Endothelial cell (in vitro differentiated cells): ENCODE results near the gene KRT34. TPM values are rescaled to one million over a fixed set of nuclear protein-coding genes. Genes with fewer than 3 reads are reported as not detected.

Experiments used
- DNase-seq: peaks from one replicate; pipeline ENCODE4 v3.0.0; 2021; ENCODE audit warnings: low spot score
- H3K27ac Mint-ChIP-seq: one replicate; pipeline ENCODE4 v1.8.0; 2021; ENCODE audit warnings: mixed read lengths, inconsistent platforms; ENCODE audit not compliant: unreplicated experiment
- H3K27me3 Mint-ChIP-seq: one replicate; pipeline ENCODE4 v1.8.0; 2021; ENCODE audit warnings: mild to moderate bottlenecking, moderate library complexity, mixed read lengths, inconsistent platforms; ENCODE audit not compliant: unreplicated experiment
- H3K36me3 Mint-ChIP-seq: one replicate; pipeline ENCODE4 v1.8.0; 2021; ENCODE audit warnings: mild to moderate bottlenecking, low read depth, mixed read lengths, inconsistent platforms; ENCODE audit not compliant: unreplicated experiment
- H3K4me1 Mint-ChIP-seq: one replicate; pipeline ENCODE4 v1.8.0; 2021; ENCODE audit warnings: mild to moderate bottlenecking, mixed read lengths, inconsistent platforms; ENCODE audit not compliant: unreplicated experiment
- H3K4me3 Mint-ChIP-seq: one replicate; pipeline ENCODE4 v1.8.0; 2021; ENCODE audit warnings: mild to moderate bottlenecking, mixed read lengths, inconsistent platforms; ENCODE audit not compliant: unreplicated experiment
- H3K9me3 Mint-ChIP-seq: one replicate; pipeline ENCODE4 v1.8.0; 2021; ENCODE audit warnings: mixed read lengths, inconsistent platforms; ENCODE audit not compliant: unreplicated experiment
- total RNA-seq: library from RNA; stranded (reverse); fragmentation: NEBNext Ultra II Directional; extraction: Animal tissue kit (Norgen Biotek cat#: 25700); gene quantifications from one replicate; pipeline ENCODE4 v1.2.1, GENCODE V29; 2021; ENCODE audit not compliant: unreplicated experiment
- TF ChIP-seq, protein P1 (sequence below): fragments of 200-600 bp; sonication (generic); IDR thresholded peaks from one replicate; pipeline ENCODE4 v1.5.0; 2021; ENCODE audit warnings: antibody characterized with exemption; ENCODE audit not compliant: unreplicated experiment

KRT34 gene
- total RNA-seq, 1 donor from 2014 or later = not detected

GRCh38 chr17:41421617-41422016, 39.5 kb upstream of the KRT34 start:
- Mint-ChIP-seq H3K4me1 (no peaks in the 10 kb centered on the region), H3K4me3 (no peak overlapping the region), H3K36me3 (no peaks in the 10 kb centered on the region), H3K27ac (no peak overlapping the region), H3K27me3 (peaks cover 1% of the 10 kb centered on the region), H3K9me3 (no peaks in the 10 kb centered on the region)
- no peak for DNase-seq
- TF ChIP-seq, protein P1, sequence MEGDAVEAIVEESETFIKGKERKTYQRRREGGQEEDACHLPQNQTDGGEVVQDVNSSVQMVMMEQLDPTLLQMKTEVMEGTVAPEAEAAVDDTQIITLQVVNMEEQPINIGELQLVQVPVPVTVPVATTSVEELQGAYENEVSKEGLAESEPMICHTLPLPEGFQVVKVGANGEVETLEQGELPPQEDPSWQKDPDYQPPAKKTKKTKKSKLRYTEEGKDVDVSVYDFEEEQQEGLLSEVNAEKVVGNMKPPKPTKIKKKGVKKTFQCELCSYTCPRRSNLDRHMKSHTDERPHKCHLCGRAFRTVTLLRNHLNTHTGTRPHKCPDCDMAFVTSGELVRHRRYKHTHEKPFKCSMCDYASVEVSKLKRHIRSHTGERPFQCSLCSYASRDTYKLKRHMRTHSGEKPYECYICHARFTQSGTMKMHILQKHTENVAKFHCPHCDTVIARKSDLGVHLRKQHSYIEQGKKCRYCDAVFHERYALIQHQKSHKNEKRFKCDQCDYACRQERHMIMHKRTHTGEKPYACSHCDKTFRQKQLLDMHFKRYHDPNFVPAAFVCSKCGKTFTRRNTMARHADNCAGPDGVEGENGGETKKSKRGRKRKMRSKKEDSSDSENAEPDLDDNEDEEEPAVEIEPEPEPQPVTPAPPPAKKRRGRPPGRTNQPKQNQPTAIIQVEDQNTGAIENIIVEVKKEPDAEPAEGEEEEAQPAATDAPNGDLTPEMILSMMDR = no peak

DNA sequence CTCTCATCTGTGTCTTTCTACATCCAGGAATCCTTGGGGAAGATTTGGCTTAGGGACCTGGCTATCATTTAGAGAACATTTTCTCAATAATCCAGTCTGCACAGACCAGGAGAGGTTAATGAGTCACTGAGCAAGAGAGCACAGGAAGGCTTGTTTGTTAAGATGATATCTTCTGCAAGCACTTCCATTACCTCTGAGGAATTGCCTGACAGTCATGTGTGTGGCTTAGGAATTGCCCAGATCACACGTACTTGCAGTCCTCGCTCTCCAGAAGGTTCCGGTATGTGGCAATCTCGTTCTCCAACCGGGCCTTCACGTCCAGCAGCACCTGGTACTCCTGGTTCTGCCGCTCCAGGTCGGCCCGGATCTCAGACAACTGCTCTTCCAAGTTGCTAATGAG, 39.0 kb upstream of the KRT34 start:
- H3K27me3 Mint-ChIP-seq = peaks cover 1% of the 10 kb centered on the region
- no peak overlapping the region for H3K4me3 Mint-ChIP-seq
- H3K4me1 Mint-ChIP-seq = no peaks in the 10 kb centered on the region
- H3K9me3 Mint-ChIP-seq = no peaks in the 10 kb centered on the region
- TF ChIP-seq, protein P1 = no peak
- no peak overlapping the region for H3K27ac Mint-ChIP-seq
- no peaks in the 10 kb centered on the region for H3K36me3 Mint-ChIP-seq
- no peak for DNase-seq

- no peak overlapping the region for H3K4me3 Mint-ChIP-seq
- H3K27ac Mint-ChIP-seq = no peak overlapping the region
- no peaks in the 10 kb centered on the region for H3K36me3 Mint-ChIP-seq
- H3K4me1 Mint-ChIP-seq = no peaks in the 10 kb centered on the region
- peaks cover 1% of the 10 kb centered on the region for H3K27me3 Mint-ChIP-seq
- H3K9me3 Mint-ChIP-seq = no peaks in the 10 kb centered on the region
- TF ChIP-seq, protein P1 = no peak
- DNase-seq = no peak
Measured at GRCh38 chr17:41420134-41420533, 38.0 kb upstream of the KRT34 start.

- no peak overlapping the region for H3K4me3 Mint-ChIP-seq
- no peaks in the 10 kb centered on the region for H3K9me3 Mint-ChIP-seq
- no peak overlapping the region for H3K27ac Mint-ChIP-seq
- peaks cover 1% of the 10 kb centered on the region for H3K27me3 Mint-ChIP-seq
- no peak for DNase-seq
- H3K36me3 Mint-ChIP-seq = no peaks in the 10 kb centered on the region
- no peaks in the 10 kb centered on the region for H3K4me1 Mint-ChIP-seq
- TF ChIP-seq, protein P1 = no peak
Measured at GRCh38 chr17:41419716-41420115, 37.6 kb upstream of the KRT34 start.

DNA sequence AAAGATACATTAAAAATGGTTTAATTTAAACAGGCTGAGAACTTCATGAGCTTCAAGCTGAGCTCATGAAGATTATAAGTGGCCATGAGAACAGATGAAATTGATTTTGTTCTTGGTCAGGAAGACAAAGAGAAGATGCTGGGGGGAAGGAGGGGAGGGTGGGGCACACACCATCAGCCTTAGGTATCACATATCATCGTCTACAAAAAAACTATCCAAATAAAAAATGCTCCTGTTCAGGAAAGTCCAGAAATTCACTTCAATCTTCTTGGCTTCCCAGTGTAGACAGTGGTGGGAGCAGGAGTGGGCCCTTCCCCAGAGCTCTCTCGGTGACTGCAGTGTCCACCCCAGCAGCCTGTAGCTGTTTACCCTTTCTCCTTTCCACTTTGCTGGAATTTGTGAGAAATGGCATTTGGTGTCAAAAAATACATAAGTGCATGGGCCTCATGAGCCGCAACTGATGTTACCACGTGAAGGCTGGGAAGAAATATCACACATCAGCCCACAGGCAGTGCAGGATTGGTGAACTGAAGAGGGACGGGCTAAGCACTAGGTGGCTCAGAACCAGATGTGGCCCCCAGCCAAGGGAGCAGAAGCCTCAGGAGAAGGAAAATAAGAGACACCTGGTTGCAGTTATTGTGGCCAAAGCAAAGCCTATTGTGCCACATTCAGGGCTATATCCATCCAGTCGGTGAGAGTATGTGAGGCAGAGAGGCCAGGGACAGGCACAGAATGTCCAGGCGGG, 36.2 kb upstream of the KRT34 start:
- DNase-seq = no peak
- Mint-ChIP-seq H3K4me3 (no peak overlapping the region), H3K27ac (no peak overlapping the region), H3K9me3 (no peaks in the 10 kb centered on the region), H3K27me3 (peaks cover 1% of the 10 kb centered on the region), H3K36me3 (no peaks in the 10 kb centered on the region), H3K4me1 (no peaks in the 10 kb centered on the region)
- TF ChIP-seq, protein P1 = no peak
